HepG2 (cell line): ENCODE data around the gene EPC2. TPM values are rescaled to one million over a fixed set of nuclear protein-coding genes. Genes with fewer than 3 reads are reported as not detected.

ENCODE experiments used
- CHD4 ChIP-seq: fragments of 200-600 bp; sonication (generic); IDR thresholded peaks from 2 replicates; pipeline ENCODE4 v1.7.0; 2017; ENCODE audit warnings: mild to moderate bottlenecking, low read length, borderline replicate concordance
- FOXA1 ChIP-seq, 2 experiments: fragments of 450-650 bp in 1 of 2; sonication (generic) in 1 of 2; formaldehyde crosslinking in 1 of 2; IDR thresholded peaks; 2 replicates each; pipeline versions ENCODE4 v1.4.0 to v1.6.1; 2016 to 2020; ENCODE audit warnings: missing genetic modification reagents in 1 of 2
- GABPA ChIP-seq, 2 experiments: IDR thresholded peaks; 2 replicates each; pipeline ENCODE4 v1.6.1; 2011 to 2016; ENCODE audit warnings: low read depth in 2 of 2, low read length in 1 of 2, missing biosample characterization in 1 of 2, missing genetic modification characterization in 1 of 2
- GATAD2A ChIP-seq: IDR thresholded peaks from 2 replicates; pipeline ENCODE4 v1.6.1; 2016
- KMT2A ChIP-seq: sonication (generic); formaldehyde crosslinking; IDR thresholded peaks from 2 replicates; pipeline ENCODE4 v1.4.0; 2020; ENCODE audit warnings: missing genetic modification reagents
- MED13 ChIP-seq: sonication (generic); formaldehyde crosslinking; IDR thresholded peaks from 2 replicates; pipeline ENCODE4 v1.5.0; 2020; ENCODE audit warnings: missing genetic modification reagents
- MXI1 ChIP-seq: IDR thresholded peaks from 3 replicates; pipeline ENCODE4 v1.6.1; 2012; ENCODE audit warnings: low read depth, low read length, inconsistent platforms, borderline replicate concordance
- NFYC ChIP-seq: IDR thresholded peaks from 2 replicates; pipeline ENCODE4 v1.6.1; 2016; ENCODE audit warnings: missing genetic modification reagents, missing compliant biosample characterization
- RFXANK ChIP-seq: IDR thresholded peaks from 2 replicates; pipeline ENCODE4 v1.6.1; 2016
- SMARCC2 ChIP-seq: fragments of 450-650 bp; IDR thresholded peaks from 2 replicates; pipeline ENCODE4 v1.6.1; 2017; ENCODE audit warnings: antibody characterized with exemption, mild to moderate bottlenecking
- SMARCE1 ChIP-seq: fragments of 450-650 bp; IDR thresholded peaks from 2 replicates; pipeline ENCODE4 v1.6.1; 2017; ENCODE audit warnings: borderline replicate concordance
- SMYD3 ChIP-seq: sonication (generic); formaldehyde crosslinking; IDR thresholded peaks from 2 replicates; pipeline ENCODE4 v1.8.1; 2023; ENCODE audit warnings: mild to moderate bottlenecking, missing genetic modification reagents
- TCF7L2 ChIP-seq: IDR thresholded peaks from 2 replicates; pipeline ENCODE4 v1.6.1; 2011; ENCODE audit warnings: mild to moderate bottlenecking, low read depth, low read length, moderate library complexity
- THYN1 ChIP-seq: sonication (generic); formaldehyde crosslinking; IDR thresholded peaks from 2 replicates; pipeline ENCODE4 v1.8.1; 2023; ENCODE audit warnings: low read depth, mild to moderate bottlenecking, moderate library complexity, missing genetic modification reagents, borderline replicate concordance
- ZFAT ChIP-seq: sonication (generic); formaldehyde crosslinking; conservative IDR thresholded peaks from 2 replicates; pipeline ENCODE4 v1.8.1; 2023; ENCODE audit warnings: missing genetic modification reagents, inconsistent platforms
- ZFY ChIP-seq: sonication (generic); formaldehyde crosslinking; IDR thresholded peaks from 2 replicates; pipeline ENCODE4 v1.4.0; 2020; ENCODE audit warnings: missing genetic modification reagents
- ZNF446 ChIP-seq: sonication (generic); formaldehyde crosslinking; IDR thresholded peaks from 2 replicates; pipeline ENCODE4 v1.5.0; 2020; ENCODE audit warnings: mild to moderate bottlenecking, missing genetic modification reagents
- ZNF589 ChIP-seq: sonication (generic); formaldehyde crosslinking; conservative IDR thresholded peaks from 2 replicates; pipeline ENCODE4 v1.8.0; 2022; ENCODE audit warnings: mild to moderate bottlenecking, moderate library complexity, missing genetic modification reagents
- polyA plus RNA-seq, 8 experiments: library from polyadenylated mRNA; depleted of rRNA in 3 of 8; stranded (reverse) in 7 of 8; unstranded in 1 of 8; fragments of >200 nt; fragmentation: Illumina TruSeq in 4 of 8; extraction: Trizol in 4 of 8; gene quantifications; 2 replicates each; pipeline versions ENCODE4 v1.2.1 to v1.2.3, GENCODE V29; 2011 to 2016; ENCODE audit warnings: low read depth in 4 of 8, missing spikeins in 1 of 8, mixed read lengths in 1 of 8; ENCODE audit not compliant: insufficient read depth in 1 of 8
- total RNA-seq, 5 experiments: library from RNA; depleted of rRNA; stranded (reverse); fragments of >200 nt; fragmentation: Illumina TruSeq; extraction: Trizol; gene quantifications; 2 replicates each; pipeline ENCODE4 v1.2.3, GENCODE V29; 2016; ENCODE audit warnings: low read depth in 1 of 5
- TF ChIP-seq, protein P1 (sequence below): sonication (generic); formaldehyde crosslinking; IDR thresholded peaks from 2 replicates; pipeline ENCODE4 v1.4.0; 2020; ENCODE audit warnings: missing genetic modification reagents
- TF ChIP-seq, protein P2 (sequence below): sonication (generic); formaldehyde crosslinking; IDR thresholded peaks from 2 replicates; pipeline ENCODE4 v1.8.0; 2022; ENCODE audit warnings: missing genetic modification reagents, mild to moderate bottlenecking, borderline replicate concordance
- TF ChIP-seq, protein P3 (sequence below): IDR thresholded peaks from 2 replicates; pipeline ENCODE4 v1.6.1; 2016; ENCODE audit warnings: low read depth, missing genetic modification reagents, missing compliant biosample characterization
- TF ChIP-seq, protein P4 (sequence below): sonication (generic); formaldehyde crosslinking; IDR thresholded peaks from 2 replicates; pipeline ENCODE4 v1.8.0; 2022; ENCODE audit warnings: missing genetic modification reagents, mild to moderate bottlenecking, moderate library complexity, borderline replicate concordance

The EPC2 gene
- total and polyA plus RNA-seq, 2 of the 13 experiments (the other 11 are each of a cell fraction or from before 2014, with no cell fraction given) = 20.5 to 22.0 TPM

DNA sequence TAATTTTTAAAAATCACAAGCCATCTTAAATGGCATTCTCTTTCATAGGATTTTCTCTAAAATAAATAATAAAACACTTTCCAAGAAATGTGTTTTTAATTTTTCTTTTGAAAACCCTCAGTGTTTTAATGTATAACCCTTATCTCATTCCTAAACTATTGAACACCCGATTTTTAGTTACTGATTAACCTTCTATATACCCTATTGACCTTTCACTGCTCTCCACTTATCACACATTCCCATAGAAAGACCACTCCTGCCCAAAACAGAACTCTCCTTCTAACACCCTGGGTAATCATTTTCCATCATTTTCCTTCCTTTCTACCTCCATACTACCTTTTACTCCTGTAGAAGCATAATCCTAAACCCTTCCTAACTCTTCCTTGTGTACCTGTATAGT, 102.4 kb downstream of the EPC2 start (continued):
- TF ChIP-seq FOXA1 (IDR thresholded peaks at IDR 0.05) = no peak
- peak; percentile 25; the same call in 1 of the 2 replicates for TF ChIP-seq FOXA1 (CRISPR knock-in tag; IDR thresholded peaks at IDR 0.05)
- no peak for TF ChIP-seq TCF7L2
- TF ChIP-seq, protein P1, sequence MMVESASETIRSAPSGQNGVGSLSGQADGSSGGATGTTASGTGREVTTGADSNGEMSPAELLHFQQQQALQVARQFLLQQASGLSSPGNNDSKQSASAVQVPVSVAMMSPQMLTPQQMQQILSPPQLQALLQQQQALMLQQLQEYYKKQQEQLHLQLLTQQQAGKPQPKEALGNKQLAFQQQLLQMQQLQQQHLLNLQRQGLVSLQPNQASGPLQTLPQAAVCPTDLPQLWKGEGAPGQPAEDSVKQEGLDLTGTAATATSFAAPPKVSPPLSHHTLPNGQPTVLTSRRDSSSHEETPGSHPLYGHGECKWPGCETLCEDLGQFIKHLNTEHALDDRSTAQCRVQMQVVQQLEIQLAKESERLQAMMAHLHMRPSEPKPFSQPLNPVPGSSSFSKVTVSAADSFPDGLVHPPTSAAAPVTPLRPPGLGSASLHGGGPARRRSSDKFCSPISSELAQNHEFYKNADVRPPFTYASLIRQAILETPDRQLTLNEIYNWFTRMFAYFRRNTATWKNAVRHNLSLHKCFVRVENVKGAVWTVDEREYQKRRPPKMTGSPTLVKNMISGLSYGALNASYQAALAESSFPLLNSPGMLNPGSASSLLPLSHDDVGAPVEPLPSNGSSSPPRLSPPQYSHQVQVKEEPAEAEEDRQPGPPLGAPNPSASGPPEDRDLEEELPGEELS (CRISPR knock-in tag) = no peak
- no peak for TF ChIP-seq NFYC (CRISPR knock-in tag)
- TF ChIP-seq ZFY (CRISPR knock-in tag) = no peak
- TF ChIP-seq GATAD2A (CRISPR knock-in tag) = peak; percentile 59; the same call in 1 of the 2 replicates
- no peak for TF ChIP-seq SMYD3 (CRISPR knock-in tag)
- TF ChIP-seq CHD4 = no peak
- TF ChIP-seq MED13 = no peak
- no peak for TF ChIP-seq SMARCE1
- no peak for TF ChIP-seq ZFAT
- TF ChIP-seq RFXANK (CRISPR knock-in tag) = no peak
- TF ChIP-seq, protein P2, sequence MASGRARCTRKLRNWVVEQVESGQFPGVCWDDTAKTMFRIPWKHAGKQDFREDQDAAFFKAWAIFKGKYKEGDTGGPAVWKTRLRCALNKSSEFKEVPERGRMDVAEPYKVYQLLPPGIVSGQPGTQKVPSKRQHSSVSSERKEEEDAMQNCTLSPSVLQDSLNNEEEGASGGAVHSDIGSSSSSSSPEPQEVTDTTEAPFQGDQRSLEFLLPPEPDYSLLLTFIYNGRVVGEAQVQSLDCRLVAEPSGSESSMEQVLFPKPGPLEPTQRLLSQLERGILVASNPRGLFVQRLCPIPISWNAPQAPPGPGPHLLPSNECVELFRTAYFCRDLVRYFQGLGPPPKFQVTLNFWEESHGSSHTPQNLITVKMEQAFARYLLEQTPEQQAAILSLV (CRISPR knock-in tag) = no peak
- TF ChIP-seq, protein P3, sequence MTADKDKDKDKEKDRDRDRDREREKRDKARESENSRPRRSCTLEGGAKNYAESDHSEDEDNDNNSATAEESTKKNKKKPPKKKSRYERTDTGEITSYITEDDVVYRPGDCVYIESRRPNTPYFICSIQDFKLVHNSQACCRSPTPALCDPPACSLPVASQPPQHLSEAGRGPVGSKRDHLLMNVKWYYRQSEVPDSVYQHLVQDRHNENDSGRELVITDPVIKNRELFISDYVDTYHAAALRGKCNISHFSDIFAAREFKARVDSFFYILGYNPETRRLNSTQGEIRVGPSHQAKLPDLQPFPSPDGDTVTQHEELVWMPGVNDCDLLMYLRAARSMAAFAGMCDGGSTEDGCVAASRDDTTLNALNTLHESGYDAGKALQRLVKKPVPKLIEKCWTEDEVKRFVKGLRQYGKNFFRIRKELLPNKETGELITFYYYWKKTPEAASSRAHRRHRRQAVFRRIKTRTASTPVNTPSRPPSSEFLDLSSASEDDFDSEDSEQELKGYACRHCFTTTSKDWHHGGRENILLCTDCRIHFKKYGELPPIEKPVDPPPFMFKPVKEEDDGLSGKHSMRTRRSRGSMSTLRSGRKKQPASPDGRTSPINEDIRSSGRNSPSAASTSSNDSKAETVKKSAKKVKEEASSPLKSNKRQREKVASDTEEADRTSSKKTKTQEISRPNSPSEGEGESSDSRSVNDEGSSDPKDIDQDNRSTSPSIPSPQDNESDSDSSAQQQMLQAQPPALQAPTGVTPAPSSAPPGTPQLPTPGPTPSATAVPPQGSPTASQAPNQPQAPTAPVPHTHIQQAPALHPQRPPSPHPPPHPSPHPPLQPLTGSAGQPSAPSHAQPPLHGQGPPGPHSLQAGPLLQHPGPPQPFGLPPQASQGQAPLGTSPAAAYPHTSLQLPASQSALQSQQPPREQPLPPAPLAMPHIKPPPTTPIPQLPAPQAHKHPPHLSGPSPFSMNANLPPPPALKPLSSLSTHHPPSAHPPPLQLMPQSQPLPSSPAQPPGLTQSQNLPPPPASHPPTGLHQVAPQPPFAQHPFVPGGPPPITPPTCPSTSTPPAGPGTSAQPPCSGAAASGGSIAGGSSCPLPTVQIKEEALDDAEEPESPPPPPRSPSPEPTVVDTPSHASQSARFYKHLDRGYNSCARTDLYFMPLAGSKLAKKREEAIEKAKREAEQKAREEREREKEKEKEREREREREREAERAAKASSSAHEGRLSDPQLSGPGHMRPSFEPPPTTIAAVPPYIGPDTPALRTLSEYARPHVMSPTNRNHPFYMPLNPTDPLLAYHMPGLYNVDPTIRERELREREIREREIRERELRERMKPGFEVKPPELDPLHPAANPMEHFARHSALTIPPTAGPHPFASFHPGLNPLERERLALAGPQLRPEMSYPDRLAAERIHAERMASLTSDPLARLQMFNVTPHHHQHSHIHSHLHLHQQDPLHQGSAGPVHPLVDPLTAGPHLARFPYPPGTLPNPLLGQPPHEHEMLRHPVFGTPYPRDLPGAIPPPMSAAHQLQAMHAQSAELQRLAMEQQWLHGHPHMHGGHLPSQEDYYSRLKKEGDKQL (CRISPR knock-in tag) = 0 out of 2 replicates have a peak, but pooled peaks have one; percentile 41
- TF ChIP-seq GABPA (IDR thresholded peaks at IDR 0.05; ENCODE audit: low read depth, low read length) = no peak
- no peak for TF ChIP-seq GABPA (CRISPR knock-in tag; IDR thresholded peaks at IDR 0.05; ENCODE audit: low read depth)
- TF ChIP-seq SMARCC2 = no peak
- TF ChIP-seq KMT2A (CRISPR knock-in tag) = no peak
- no peak for TF ChIP-seq MXI1
- no peak for TF ChIP-seq ZNF589 (CRISPR knock-in tag)
- no peak for TF ChIP-seq THYN1 (CRISPR knock-in tag)
- no peak for TF ChIP-seq ZNF446
- TF ChIP-seq, protein P4, sequence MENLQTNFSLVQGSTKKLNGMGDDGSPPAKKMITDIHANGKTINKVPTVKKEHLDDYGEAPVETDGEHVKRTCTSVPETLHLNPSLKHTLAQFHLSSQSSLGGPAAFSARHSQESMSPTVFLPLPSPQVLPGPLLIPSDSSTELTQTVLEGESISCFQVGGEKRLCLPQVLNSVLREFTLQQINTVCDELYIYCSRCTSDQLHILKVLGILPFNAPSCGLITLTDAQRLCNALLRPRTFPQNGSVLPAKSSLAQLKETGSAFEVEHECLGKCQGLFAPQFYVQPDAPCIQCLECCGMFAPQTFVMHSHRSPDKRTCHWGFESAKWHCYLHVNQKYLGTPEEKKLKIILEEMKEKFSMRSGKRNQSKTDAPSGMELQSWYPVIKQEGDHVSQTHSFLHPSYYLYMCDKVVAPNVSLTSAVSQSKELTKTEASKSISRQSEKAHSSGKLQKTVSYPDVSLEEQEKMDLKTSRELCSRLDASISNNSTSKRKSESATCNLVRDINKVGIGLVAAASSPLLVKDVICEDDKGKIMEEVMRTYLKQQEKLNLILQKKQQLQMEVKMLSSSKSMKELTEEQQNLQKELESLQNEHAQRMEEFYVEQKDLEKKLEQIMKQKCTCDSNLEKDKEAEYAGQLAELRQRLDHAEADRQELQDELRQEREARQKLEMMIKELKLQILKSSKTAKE = no peak
